HepG2 (cell line): ENCODE measurements around the gene VEPH1. TPM values are rescaled to one million over a fixed set of nuclear protein-coding genes. Genes with fewer than 3 reads are reported as not detected.

Experiments used
- ATAC-seq: fragments of 200-7000 bp; cut with Tn5 transposase; 3 replicates; pipeline ENCODE4 v1.9.1; 2020; ENCODE audit warnings: mild to moderate bottlenecking, moderate library complexity
- BruUV-seq: library from RNA; stranded (reverse); fragments of 400-500 nt; replicated peaks from 2 replicates; lab custom pipeline; 2021; lab: Mats Ljungman, UMichigan
- CTCF ChIA-PET: fragments of 300-600 bp; formaldehyde crosslinking; extraction: SDS; loops from one replicate; lab custom pipeline; 2021; ENCODE audit warnings: low total read pairs, inconsistent platforms, low intra/inter-chr PET ratio; lab: Yijun Ruan, JAX
- POLR2A ChIA-PET: fragments of 350-600 bp; sonication (Branson Sonifier 250); formaldehyde crosslinking; loops from one replicate; lab custom pipeline; 2020; ENCODE audit warnings: antibody characterized with exemption, inconsistent platforms; lab: Yijun Ruan, JAX
- DNase-seq: peaks from one replicate; pipeline ENCODE4 v3.0.0-alpha.2; 2015; ENCODE audit warnings: low spot score
- FAIRE-seq: peaks from 3 replicates; lab custom pipeline; 2011; peaks lifted over from hg19 to GRCh38; lab: Jason Lieb, UNC
- H2AFZ ChIP-seq: one replicate; pipeline ENCODE4 v1.6.1; 2011; ENCODE audit warnings: low read length, inconsistent platforms
- H3K27ac ChIP-seq: fragments of 300-600 bp; 3 replicates; pipeline ENCODE4 v1.8.0; 2011; ENCODE audit warnings: mixed run types, mild to moderate bottlenecking, mixed read lengths, low read length, inconsistent platforms; ENCODE audit not compliant: insufficient read depth; ENCODE audit errors: extremely low read length
- H3K27me3 ChIP-seq, 2 experiments: fragments of 200-600 bp in 1 of 2; 2 replicates in 1 of 2; 3 replicates in 1 of 2; pipeline versions ENCODE4 v1.6.0 to v1.8.0; 2011; ENCODE audit warnings: low read length in 2 of 2, mild to moderate bottlenecking in 2 of 2, moderate library complexity in 2 of 2, inconsistent platforms in 1 of 2; ENCODE audit not compliant: insufficient read depth in 2 of 2, control insufficient read depth in 1 of 2
- H3K36me3 ChIP-seq, 2 experiments: fragments of 200-600 bp in 1 of 2; replicated peaks in 1 of 2; 2 replicates in 1 of 2; 3 replicates in 1 of 2; pipeline versions ENCODE4 v1.5.1 to v1.8.0; 2011; ENCODE audit warnings: low read length in 2 of 2, inconsistent platforms in 1 of 2; ENCODE audit not compliant: insufficient read depth in 2 of 2, control insufficient read depth in 1 of 2
- H3K4me1 ChIP-seq: 2 replicates; pipeline ENCODE4 v1.5.1; 2012; ENCODE audit warnings: low read length, inconsistent platforms; ENCODE audit not compliant: insufficient read depth
- H3K4me2 ChIP-seq: 2 replicates; pipeline ENCODE4 v1.6.0; 2011; ENCODE audit warnings: low read depth, low read length, inconsistent platforms
- H3K4me3 ChIP-seq, 3 experiments: fragments of 200-600 bp in 1 of 3; sonication (generic), shearing (Covaris generic) in 1 of 3; replicated peaks in 1 of 3; 2 replicates each; pipeline ENCODE4 v1.5.1; 2011 to 2016; ENCODE audit warnings: low read length in 3 of 3, inconsistent platforms in 2 of 3, low read depth in 2 of 3, mild to moderate bottlenecking in 2 of 3, control low read depth in 1 of 3, mixed read lengths in 1 of 3; ENCODE audit not compliant: insufficient read depth in 1 of 3
- H3K79me2 ChIP-seq: one replicate; pipeline ENCODE4 v1.6.1; 2011; ENCODE audit warnings: low read length, inconsistent platforms; ENCODE audit not compliant: insufficient read depth
- H3K9ac ChIP-seq: 2 replicates; pipeline ENCODE4 v1.6.0; 2011; ENCODE audit warnings: mild to moderate bottlenecking, low read depth, low read length, inconsistent platforms; ENCODE audit not compliant: insufficient read depth
- H3K9me3 ChIP-seq: 2 replicates; pipeline ENCODE4 v1.5.1; 2012; ENCODE audit warnings: mild to moderate bottlenecking, low read length
- H4K20me1 ChIP-seq: 2 replicates; pipeline ENCODE4 v1.6.0; 2011; ENCODE audit warnings: inconsistent platforms, mild to moderate bottlenecking, low read length, moderate library complexity; ENCODE audit not compliant: insufficient read depth
- CBX2 ChIP-seq, 2 experiments: fragments of 200-600 bp in 1 of 2; sonication (generic); formaldehyde crosslinking in 1 of 2; IDR thresholded peaks; 2 replicates each; pipeline versions ENCODE4 v1.7.0 to v1.8.1; 2018 to 2022; ENCODE audit warnings: low read depth in 2 of 2, low read length in 1 of 2, mild to moderate bottlenecking in 1 of 2, missing genetic modification reagents in 1 of 2
- CREBL2 ChIP-seq: sonication (generic); formaldehyde crosslinking; IDR thresholded peaks from 2 replicates; pipeline ENCODE4 v1.8.1; 2023; ENCODE audit warnings: missing genetic modification reagents, mild to moderate bottlenecking, borderline replicate concordance
- DMTF1 ChIP-seq: sonication (generic); formaldehyde crosslinking; IDR thresholded peaks from 2 replicates; pipeline ENCODE4 v1.4.0; 2020; ENCODE audit warnings: mild to moderate bottlenecking, missing genetic modification reagents
- DRAP1 ChIP-seq: IDR thresholded peaks from 2 replicates; pipeline ENCODE4 v1.6.1; 2016; ENCODE audit warnings: missing genetic modification reagents, missing compliant biosample characterization
- HNRNPL ChIP-seq: fragments of 200-400 bp; formaldehyde crosslinking; IDR thresholded peaks from 2 replicates; pipeline ENCODE4 v1.6.1; 2017; ENCODE audit warnings: mild to moderate bottlenecking, low read depth, low read length
- MEF2D ChIP-seq: sonication (generic); formaldehyde crosslinking; IDR thresholded peaks from 2 replicates; pipeline ENCODE4 v1.5.1; 2020; ENCODE audit warnings: mild to moderate bottlenecking, missing genetic modification reagents
- MLLT10 ChIP-seq: sonication (generic); formaldehyde crosslinking; IDR thresholded peaks from 2 replicates; pipeline ENCODE4 v1.4.0; 2020; ENCODE audit warnings: missing genetic modification reagents
- MLXIP ChIP-seq: sonication (generic); formaldehyde crosslinking; IDR thresholded peaks from 2 replicates; pipeline ENCODE4 v1.9.0; 2021; ENCODE audit warnings: missing genetic modification reagents, borderline replicate concordance
- PRPF4 ChIP-seq: fragments of 200-400 bp; formaldehyde crosslinking; IDR thresholded peaks from 2 replicates; pipeline ENCODE4 v1.6.1; 2016; ENCODE audit warnings: low read length, low read depth; ENCODE audit not compliant: poor library complexity, severe bottlenecking
- SOX6 ChIP-seq, 2 experiments: fragments of 450-650 bp in 1 of 2; sonication (generic) in 1 of 2; formaldehyde crosslinking in 1 of 2; IDR thresholded peaks; 2 replicates each; pipeline versions ENCODE4 v1.4.0 to v1.6.1; 2017 to 2020; ENCODE audit warnings: antibody characterized with exemption in 1 of 2, mild to moderate bottlenecking in 1 of 2, missing genetic modification reagents in 1 of 2
- STAT5B ChIP-seq: sonication (generic); formaldehyde crosslinking; IDR thresholded peaks from 2 replicates; pipeline ENCODE4 v1.4.0; 2020; ENCODE audit warnings: missing genetic modification reagents
- ZBTB10 ChIP-seq: sonication (generic); formaldehyde crosslinking; IDR thresholded peaks from 2 replicates; pipeline ENCODE4 v1.4.0; 2020; ENCODE audit warnings: missing genetic modification reagents, borderline replicate concordance
- ZNF207 ChIP-seq: fragments of 450-650 bp; IDR thresholded peaks from 2 replicates; pipeline ENCODE4 v1.6.1; 2016; ENCODE audit warnings: antibody characterized with exemption, borderline replicate concordance
- ZNF225 ChIP-seq: sonication (generic); formaldehyde crosslinking; IDR thresholded peaks from 2 replicates; pipeline ENCODE4 v1.4.0; 2020; ENCODE audit warnings: mild to moderate bottlenecking, missing genetic modification reagents
- ZSCAN9 ChIP-seq: IDR thresholded peaks from 2 replicates; pipeline ENCODE4 v1.6.1; 2016; ENCODE audit warnings: borderline replicate concordance
- WGBS: methylation state at CpG from one replicate; pipeline ENCODE4 v1.1.6; 2017; ENCODE audit warnings: low lambda C conversion rate; 5-methylcytosine and 5-hydroxymethylcytosine counted together
- in situ Hi-C: cut with HindIII; loops from 2 replicates; pipeline ENCODE4 v1.10.0; 2017; ENCODE audit warnings: low pct_unique_long_range_greater_than_20kb; ENCODE audit not compliant: extremely low pct_ligation_motif_present
- intact Hi-C: fragments of 100-400 bp; cut with micrococcal nuclease; formaldehyde crosslinking; loops from one replicate; pipeline ENCODE4 v1.10.0; 2022; ENCODE audit not compliant: unreplicated experiment
- polyA plus RNA-seq, 8 experiments: library from polyadenylated mRNA; depleted of rRNA in 3 of 8; stranded (reverse) in 7 of 8; unstranded in 1 of 8; fragments of >200 nt; fragmentation: Illumina TruSeq in 4 of 8; extraction: Trizol in 4 of 8; gene quantifications; 2 replicates each; pipeline versions ENCODE4 v1.2.1 to v1.2.3, GENCODE V29; 2011 to 2016; ENCODE audit warnings: low read depth in 4 of 8, missing spikeins in 1 of 8, mixed read lengths in 1 of 8; ENCODE audit not compliant: insufficient read depth in 1 of 8
- total RNA-seq, 5 experiments: library from RNA; depleted of rRNA; stranded (reverse); fragments of >200 nt; fragmentation: Illumina TruSeq; extraction: Trizol; gene quantifications; 2 replicates each; pipeline ENCODE4 v1.2.3, GENCODE V29; 2016; ENCODE audit warnings: low read depth in 1 of 5

Gene VEPH1
- total and polyA plus RNA-seq, 2 of the 13 experiments (the other 11 are each of a cell fraction or from before 2014, with no cell fraction given), result not detected

GRCh38 chr3:157540656-157541055, 37.4 kb upstream of the VEPH1 start (continued):
- TF ChIP-seq MLXIP (CRISPR knock-in tag) (no peak), ZSCAN9 (CRISPR knock-in tag) (no peak), MLLT10 (CRISPR knock-in tag) (no peak), HNRNPL (no peak), ZNF207 (no peak), PRPF4 (no peak), CBX2 (IDR thresholded peaks at IDR 0.05; ENCODE audit: low read depth, low read length) (no peak), CBX2 (CRISPR knock-in tag; IDR thresholded peaks at IDR 0.05; ENCODE audit: low read depth) (no peak), DRAP1 (no peak)

GRCh38 chr3:157535667-157536066, 32.5 kb upstream of the VEPH1 start:
- no peak overlapping the region for H3K9ac ChIP-seq
- DNase-seq (no peak), FAIRE-seq (no peak), ATAC-seq (no peak)
- 0 out of 5 replicates have a peak, but pooled peaks cover 0 to 1% of the 10 kb centered on the region in 2 experiments for H3K27me3 ChIP-seq
- in situ Hi-C loops, result no loop called here
- H3K36me3 ChIP-seq, result no peaks in the 10 kb centered on the region
- H3K4me2 ChIP-seq, result no peak overlapping the region
- no TSS peak for BruUV-seq
- ChIA-PET CTCF (no interaction called here), POLR2A (no interaction called here)
- H3K4me3 ChIP-seq, result no peak overlapping the region
- H3K79me2 ChIP-seq, result no peaks in the 10 kb centered on the region
- H2AFZ ChIP-seq, result no peak overlapping the region
- H4K20me1 ChIP-seq, result no peaks in the 10 kb centered on the region
- no peak overlapping the region for H3K27ac ChIP-seq
- WGBS, result 31% methylated on average over 3 of the region's 3 CpGs
- no peaks in the 10 kb centered on the region for H3K9me3 ChIP-seq
- intact Hi-C loops, result no loop called here
- H3K4me1 ChIP-seq, result no peaks in the 10 kb centered on the region
- TF ChIP-seq STAT5B (CRISPR knock-in tag) (no peak), ZNF225 (no peak), MEF2D (CRISPR knock-in tag) (no peak), SOX6 (IDR thresholded peaks at IDR 0.05) (no peak), SOX6 (CRISPR knock-in tag; IDR thresholded peaks at IDR 0.05) (no peak), CREBL2 (CRISPR knock-in tag) (no peak), ZBTB10 (no peak), DMTF1 (no peak)
